ENCODE results near the gene KCNK3.

The KCNK3 gene

GRCh38 chr2:26666671-26667070, 25.9 kb upstream of the KCNK3 start:
- no peak for DNase-seq

DNA sequence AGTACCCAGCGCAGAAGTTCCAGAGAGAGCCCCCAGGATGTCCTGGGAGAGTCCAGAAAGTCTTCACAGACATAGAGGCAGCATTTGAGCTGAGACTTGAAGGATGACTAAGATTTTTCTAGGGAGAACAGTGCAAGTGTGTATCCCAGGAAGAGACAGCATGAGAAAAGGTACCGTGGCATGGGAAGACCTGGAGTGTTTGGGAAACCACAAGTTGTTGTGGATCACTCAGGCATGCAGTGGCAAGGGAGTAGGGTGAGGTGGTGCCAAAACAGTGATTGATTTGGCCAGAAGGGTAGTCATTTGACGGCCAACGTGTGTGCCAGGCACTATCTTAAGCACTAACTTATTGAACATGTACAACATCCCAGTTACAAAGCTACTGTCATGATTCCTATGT, 24.5 kb upstream of the KCNK3 start:
- no peak for DNase-seq

DNA sequence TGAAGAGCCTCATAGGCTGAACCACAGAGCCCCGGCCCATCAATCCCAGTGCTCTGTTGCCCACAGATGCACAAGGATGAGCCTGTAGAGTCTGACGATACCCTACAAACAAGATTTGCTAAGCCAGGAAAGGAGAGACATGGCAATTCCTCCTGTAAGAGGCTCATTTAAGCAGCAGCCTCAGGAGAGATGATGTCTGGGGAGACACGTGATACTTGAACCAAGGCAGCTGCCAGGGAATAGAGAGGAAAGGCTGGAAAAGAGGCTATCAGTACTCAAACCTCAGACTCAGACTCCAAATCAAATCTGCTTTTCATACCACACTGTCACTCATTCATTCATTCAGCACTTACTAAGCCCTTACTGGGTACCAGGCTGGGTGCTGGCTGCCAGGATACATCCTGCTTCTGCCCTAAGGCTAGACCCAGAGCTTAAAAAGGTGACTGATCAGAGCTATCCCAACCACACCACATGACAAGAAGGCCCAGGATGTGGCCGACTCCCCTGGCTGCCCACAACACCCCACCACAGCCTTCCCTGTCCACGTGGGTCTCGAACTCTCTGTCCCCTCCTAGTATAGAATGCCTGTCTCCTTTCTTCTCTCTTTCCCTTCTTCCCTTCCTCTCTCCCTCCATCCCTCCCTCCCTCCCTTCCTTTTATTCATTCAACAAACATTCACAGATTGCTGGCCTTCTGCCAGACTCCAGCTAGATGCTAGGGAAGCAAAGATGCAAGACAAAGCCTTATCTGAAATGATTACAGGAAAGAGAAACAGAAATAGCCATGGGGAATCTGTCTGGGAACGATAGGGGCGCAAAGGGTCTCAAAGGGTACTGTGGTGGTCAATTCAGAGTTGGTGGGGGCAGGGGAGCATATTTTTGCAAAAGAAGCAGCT, 23.4 kb upstream of the KCNK3 start:
- no peak for DNase-seq

DNA sequence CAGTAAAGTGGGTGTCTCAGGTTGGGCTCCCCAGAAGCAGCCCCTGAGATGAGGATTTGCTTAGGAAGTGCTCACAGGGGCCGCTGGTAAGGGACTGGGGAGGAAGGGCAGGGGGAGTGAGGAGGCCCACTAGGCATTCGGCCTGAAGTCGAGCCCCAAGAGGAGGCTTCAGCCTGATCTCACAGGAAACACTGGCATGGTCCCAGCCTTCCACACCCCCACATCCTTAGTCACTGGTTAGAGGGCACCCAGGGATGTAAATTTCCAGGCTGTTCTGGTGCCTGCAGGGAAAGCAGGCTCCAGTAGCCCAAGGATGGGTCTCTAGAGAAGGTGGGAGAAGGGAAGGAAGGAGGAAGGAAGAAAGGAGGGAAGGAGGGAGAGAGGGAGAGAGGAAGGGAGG, 22.4 kb upstream of the KCNK3 start:
- DNase-seq: no peak

- no peak for DNase-seq
These were observed 21.5 kb upstream of the KCNK3 start for GRCh38 chr2:26670931-26671460.

- DNase-seq: no peak
These were observed 20.8 kb upstream of the KCNK3 start for GRCh38 chr2:26671691-26672090.

DNA sequence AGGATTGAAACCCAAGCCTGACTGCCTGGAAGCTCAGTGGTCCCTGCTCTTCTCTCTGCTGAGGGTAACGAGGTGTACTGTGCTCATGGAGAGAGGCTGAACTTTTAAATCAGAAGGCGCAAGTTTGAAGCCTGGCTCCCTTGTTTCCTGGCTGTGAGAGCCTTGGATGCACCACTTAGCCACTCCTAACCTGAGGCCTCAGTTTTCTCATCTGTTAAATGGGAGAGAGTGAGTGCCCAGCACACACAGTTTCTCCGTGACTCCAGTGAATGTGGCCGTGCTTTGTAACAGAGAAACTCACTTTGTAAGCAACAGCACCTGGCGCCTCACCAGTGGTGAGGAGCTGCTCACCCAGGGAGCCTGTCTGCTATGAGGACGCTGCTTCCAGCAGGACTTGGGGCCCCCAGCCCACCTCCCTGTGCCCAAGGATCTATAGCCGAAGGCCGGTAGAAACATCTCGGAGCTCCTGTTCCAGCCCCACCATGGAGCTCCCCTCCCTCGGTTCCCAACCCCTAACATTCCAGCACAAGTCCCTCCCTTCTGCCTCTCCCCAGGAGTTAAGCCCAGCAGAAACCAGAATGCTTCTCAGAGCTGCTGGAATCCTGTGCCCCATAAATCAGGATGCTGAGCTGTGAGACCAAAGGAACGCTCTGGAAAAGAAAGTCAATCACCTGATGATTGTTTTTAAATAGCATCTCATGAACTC, 20.3 kb upstream of the KCNK3 start:
- no peak for DNase-seq

DNA sequence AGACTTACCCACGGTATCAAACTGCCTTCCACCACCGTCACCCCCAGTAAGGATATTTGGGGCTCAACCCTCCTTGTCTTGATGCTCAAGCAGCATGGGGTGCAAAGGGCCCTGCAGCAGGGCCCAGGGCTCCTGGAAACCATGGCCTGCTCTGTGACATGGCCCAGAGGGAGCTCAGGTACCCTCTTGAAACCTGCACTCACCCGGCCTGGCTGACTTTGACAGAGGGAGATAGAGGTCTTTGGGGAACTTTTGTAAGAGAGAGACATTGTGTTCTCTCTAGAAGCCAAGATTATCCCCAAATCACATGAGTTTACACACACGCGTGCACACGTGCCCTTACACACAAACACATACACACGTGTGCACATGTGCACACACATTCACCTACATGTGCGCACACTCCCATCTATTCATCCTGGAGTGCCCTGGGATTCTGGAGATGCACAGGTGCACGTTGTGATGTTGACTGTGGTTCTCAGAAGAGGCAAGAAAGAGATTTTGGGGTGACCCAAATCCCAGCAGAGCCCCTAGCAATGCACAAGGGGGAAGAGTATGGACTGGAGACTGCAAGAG, 19.6 kb upstream of the KCNK3 start:
- no peak for DNase-seq

DNA sequence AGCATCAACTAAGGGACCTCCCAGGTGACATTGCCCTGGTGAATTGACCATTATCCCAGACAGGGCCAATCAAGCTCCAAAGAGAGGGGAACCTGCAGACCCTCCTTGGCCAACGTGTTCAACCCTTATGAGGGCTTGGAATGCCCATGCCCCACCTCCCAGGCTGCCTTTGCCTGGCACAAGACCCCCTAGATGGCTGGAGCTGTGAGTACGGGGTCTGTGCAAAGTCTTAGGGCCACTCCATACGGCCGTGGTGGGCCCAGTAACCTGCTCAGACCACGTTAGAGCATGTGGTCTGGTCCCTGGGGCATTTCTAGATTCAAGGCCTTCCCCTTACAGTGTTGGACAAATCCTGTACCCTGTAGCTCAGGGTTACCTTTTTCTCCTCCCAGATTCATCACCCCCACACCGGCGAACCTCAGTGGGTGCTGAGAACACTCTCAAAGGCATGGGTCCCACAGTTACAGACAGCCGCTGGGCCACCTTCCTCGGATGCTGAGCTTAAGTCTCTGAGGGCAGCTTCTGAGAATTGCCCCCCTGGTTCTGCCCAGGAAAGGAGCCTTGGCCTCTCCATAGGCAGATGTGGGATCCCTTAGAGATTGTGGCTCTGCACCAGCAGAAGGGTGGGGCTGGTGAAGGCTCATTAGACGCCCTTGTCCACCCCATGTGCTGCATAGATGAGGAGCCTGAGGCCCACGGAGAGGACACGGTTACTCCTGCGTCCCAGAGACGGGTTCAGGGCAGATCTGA, 18.3 kb upstream of the KCNK3 start:
- DNase-seq: no peak

DNA sequence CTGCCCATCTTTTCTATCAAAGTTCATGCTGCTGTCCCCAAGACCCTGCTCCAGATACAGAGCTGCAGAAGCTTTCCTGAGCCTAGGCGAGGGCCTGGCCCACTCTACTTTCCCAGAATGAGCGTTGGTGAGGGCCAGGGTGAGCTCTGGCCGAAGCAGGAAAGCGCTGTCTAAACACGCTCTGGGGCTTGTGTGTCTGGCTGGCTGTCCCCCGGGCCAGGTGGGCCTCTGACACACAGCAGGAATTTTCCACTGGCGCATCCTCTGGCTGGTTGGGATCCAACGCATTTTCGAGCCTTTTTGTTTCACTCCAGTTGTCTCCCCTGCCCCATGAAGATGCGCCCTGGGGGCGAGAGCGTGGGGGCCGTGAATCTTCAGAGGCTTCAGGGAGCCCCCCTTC, 17.8 kb upstream of the KCNK3 start:
- no peak for DNase-seq

DNA sequence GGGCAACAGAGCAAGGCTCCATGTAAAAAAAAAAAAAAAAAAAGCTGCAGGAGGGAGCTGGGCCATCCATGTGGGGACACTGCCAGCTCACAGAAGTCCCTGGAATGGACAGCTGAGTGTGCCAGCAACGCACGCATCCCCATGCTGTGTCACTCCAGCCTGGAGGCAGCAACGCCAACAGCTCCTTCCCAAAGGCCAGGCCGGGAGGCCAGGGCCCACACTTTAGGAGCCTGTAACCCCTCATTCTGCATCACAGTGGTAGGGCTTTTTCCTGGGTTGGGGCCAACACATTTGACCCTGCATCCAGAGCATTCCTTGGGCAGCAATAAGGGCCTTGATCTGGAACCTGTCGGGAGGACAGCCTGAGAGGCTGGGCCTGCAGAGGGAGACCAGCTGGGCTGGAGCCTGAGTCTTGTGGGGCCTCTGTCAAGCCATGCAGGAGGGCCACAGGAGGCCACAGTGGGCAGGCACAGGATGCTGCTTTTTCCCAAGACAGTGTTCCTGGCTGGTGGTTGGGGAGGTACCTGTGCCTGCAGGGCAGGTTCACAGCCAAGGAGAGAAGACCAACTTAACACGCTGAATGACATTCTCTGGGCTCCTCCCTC, 16.8 kb upstream of the KCNK3 start:
- no peak for DNase-seq

DNA sequence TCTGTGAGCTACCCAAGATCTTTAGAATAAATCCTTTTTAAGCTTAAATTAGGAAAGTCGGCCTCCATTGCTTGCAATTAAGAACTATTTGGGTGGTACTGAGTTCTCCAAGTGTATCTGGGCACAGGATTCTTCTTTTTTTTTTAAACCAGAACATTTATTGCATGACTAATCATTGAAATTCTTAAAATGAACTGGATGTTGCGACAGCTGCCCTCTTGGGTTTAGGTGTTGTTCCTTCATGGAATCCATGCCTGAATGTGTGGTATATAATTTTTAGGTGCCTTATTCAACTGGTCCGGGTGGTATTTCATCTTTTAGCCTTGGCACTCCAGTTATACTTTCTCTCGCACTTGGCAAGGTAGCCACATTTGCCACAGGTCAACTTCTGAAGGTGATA, 14.5 kb upstream of the KCNK3 start:
- DNase-seq: no peak

GRCh38 chr2:26679867-26680266, 12.7 kb upstream of the KCNK3 start:
- no peak for DNase-seq

DNA sequence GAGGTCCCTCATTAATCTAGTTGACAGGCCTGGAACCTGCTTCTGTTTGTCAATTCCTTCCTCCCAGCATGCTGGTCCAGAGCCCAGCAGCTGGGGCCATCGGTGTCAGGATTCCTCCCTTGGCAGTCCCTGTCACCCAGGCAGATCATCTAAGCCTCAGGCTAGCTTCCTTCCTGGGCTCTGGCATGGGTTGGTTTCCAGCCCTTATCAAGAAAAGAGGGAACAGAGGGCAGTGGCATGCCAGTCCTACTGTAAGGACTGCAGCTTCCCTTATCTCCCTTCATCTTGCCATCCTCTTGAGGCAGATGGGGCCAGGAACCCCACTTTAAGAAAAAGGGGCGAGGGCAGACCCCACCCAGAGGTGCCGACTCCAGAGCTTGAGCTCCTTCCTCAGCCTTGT, 10.9 kb upstream of the KCNK3 start:
- no peak for DNase-seq

DNA sequence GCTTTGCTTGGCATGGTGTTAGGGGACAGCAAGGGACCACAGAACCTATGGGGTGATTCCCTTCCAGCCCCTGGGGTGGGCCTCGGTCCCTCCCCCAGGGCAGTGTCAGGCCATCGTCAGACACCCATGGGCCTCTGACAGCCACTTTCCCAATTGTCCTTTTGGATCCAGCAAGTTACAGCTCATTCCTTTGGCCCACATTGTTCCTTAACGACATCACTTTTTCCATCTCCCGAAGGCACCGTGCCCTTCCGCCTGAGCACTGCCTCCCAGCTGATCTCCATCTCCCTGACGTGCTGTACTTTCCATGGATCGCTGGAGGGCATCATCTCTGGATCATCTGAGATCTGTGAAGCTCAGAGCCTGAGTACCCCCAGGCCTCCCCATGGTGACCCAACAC, 10.4 kb upstream of the KCNK3 start:
- no peak for DNase-seq

GRCh38 chr2:26683583-26683982, 8.9 kb upstream of the KCNK3 start:
- no peak for DNase-seq

DNA sequence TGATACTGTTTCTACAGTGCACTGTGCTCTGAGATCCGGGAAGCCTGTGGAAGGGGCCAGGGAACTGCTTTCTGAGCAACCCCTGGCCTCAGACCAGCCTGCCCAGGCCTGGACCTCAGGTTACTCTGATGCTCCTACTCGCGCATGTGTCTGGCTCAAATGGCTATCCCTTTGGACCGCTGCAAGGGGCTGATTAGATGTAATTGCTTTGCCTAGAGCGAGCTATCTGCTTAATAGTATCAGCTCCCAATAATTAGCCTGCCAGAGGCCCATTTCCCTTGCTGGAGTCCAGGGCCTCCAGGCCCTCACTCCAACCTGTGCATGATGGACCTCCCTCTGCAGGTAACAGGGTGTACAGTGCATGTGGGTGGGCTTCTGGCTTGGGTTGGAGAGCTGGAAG, 7.2 kb upstream of the KCNK3 start:
- no peak for DNase-seq

GRCh38 chr2:26685989-26686839, 6.3 kb upstream of the KCNK3 start:
- DNase-seq: no peak

DNA sequence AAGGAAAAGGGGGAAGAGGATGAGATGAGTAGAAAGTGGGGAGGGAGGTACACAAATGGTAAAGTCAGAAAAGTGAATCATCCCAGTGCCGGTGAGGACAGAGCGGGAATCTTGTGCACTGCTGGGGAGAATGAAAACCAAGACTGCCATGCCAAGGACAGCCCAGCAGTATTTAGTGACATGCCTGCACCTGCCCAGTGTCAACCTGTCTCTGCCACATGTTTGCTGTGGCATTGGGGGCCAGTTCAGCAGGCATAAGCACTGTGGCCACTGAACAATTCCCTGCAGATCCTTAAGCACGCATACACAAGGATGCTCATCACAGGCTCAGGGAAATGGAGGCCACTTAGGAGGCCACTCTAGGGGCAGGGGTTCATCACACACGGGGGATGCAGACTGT, 5.2 kb upstream of the KCNK3 start:
- DNase-seq: no peak

GRCh38 chr2:26687801-26688200, 4.7 kb upstream of the KCNK3 start:
- no peak for DNase-seq

DNA sequence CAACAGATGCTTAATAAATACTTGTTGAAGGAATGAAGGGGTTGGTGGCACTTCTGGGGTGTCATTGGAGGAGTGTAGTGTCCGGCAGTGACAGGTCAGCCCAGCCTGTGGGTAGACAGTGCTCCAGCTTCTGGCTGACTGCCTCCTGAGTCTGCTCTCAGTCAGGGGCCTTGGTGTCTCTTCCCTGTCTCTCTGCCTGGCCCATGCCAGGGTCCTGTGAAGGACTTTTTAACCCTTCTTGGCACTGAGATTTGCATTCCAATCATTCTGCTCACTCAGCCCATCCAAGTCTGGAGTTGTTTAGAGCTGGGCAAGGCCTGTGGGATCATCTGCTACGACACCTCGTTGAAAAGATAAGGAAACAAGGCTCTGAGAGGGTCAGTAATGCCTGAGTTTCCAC, 1.4 kb upstream of the KCNK3 start:
- no peak for DNase-seq

DNA sequence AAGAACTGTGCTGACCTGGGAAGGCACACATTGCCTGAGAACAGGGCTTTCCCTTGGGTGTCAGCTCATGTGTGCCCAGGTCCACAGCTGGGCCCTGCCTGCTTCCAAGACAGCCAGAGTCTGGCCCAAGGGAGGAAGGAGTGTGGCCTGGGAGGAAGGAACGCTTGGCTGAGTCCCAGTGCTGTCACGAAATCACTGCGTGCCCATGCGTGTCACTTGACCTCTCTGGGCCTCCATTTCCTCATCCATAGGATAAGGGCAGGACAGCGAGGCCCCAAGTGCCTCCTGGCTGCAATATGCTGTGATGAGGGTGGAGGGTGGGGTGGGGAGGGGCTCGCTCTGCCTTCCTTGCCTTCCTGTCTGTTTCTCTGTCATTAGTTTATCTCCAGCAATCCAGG, 642 bp upstream of the KCNK3 start:
- no peak for DNase-seq
